GM23338 (cell line): ENCODE results near the gene VWA3B. TPM values are rescaled to one million over a fixed set of nuclear protein-coding genes. Genes with fewer than 3 reads are reported as not detected.

Experiments used
- ATAC-seq: fragments of 200-7000 bp; cut with Tn5 transposase; 3 replicates; pipeline ENCODE4 v1.9.1; 2020
- DNase-seq: peaks from one replicate; pipeline ENCODE4 v3.0.0-alpha.2; 2015; ENCODE audit warnings: low spot score
- H2AFZ ChIP-seq: fragments of 200-600 bp; sonication (generic); 2 replicates; pipeline ENCODE4 v1.8.0; 2016; ENCODE audit warnings: antibody characterized with exemption, mild to moderate bottlenecking, moderate library complexity
- H3F3A ChIP-seq: fragments of 200-600 bp; sonication (generic); replicated peaks from 2 replicates; pipeline ENCODE4 v1.8.0; 2017; ENCODE audit warnings: antibody characterized with exemption, mixed run types, low read depth
- H3K27ac ChIP-seq: fragments of 200-600 bp; sonication (generic); 2 replicates; pipeline ENCODE4 v1.6.1; 2016; ENCODE audit warnings: low read depth
- H3K27me3 ChIP-seq: fragments of 200-600 bp; sonication (generic); 2 replicates; pipeline ENCODE4 v1.8.0; 2016; ENCODE audit warnings: mild to moderate bottlenecking, mixed run types, moderate library complexity; ENCODE audit not compliant: insufficient read depth
- H3K36me3 ChIP-seq: fragments of 200-600 bp; sonication (generic); 2 replicates; pipeline ENCODE4 v1.8.0; 2016; ENCODE audit warnings: mild to moderate bottlenecking; ENCODE audit not compliant: insufficient read depth
- H3K4me1 ChIP-seq: fragments of 200-600 bp; sonication (generic); 2 replicates; pipeline ENCODE4 v1.8.0; 2016; ENCODE audit warnings: mild to moderate bottlenecking, moderate library complexity; ENCODE audit not compliant: insufficient read depth
- H3K4me2 ChIP-seq: fragments of 200-600 bp; sonication (generic); 2 replicates; pipeline ENCODE4 v1.7.1; 2017; ENCODE audit warnings: mixed run types
- H3K4me3 ChIP-seq: fragments of 200-600 bp; sonication (generic); 2 replicates; pipeline ENCODE4 v1.6.1; 2016; ENCODE audit warnings: mixed run types
- H3K79me2 ChIP-seq: fragments of 200-600 bp; sonication (generic); replicated peaks from 2 replicates; pipeline ENCODE4 v1.8.0; 2017; ENCODE audit warnings: mild to moderate bottlenecking; ENCODE audit not compliant: insufficient read depth
- H3K9me2 ChIP-seq: fragments of 200-600 bp; sonication (generic); 2 replicates; pipeline ENCODE4 v1.8.0; 2017; ENCODE audit not compliant: insufficient read depth
- H4K20me1 ChIP-seq: fragments of 200-600 bp; sonication (generic); replicated peaks from 2 replicates; pipeline ENCODE4 v1.8.0; 2017; ENCODE audit warnings: mild to moderate bottlenecking; ENCODE audit not compliant: insufficient read depth
- H3K27ac Mint-ChIP-seq: 2 replicates; pipeline ENCODE4 v1.8.0; 2020; ENCODE audit warnings: inconsistent platforms, mild to moderate bottlenecking, moderate library complexity, mixed read lengths
- H3K27me3 Mint-ChIP-seq: 3 replicates; pipeline ENCODE4 v1.8.0; 2022; ENCODE audit warnings: low read depth, mild to moderate bottlenecking, moderate library complexity, mixed read lengths, inconsistent platforms; ENCODE audit not compliant: insufficient read depth, poor library complexity
- H3K36me3 Mint-ChIP-seq: 3 replicates; pipeline ENCODE4 v1.8.0; 2021; ENCODE audit warnings: low read depth, mild to moderate bottlenecking, inconsistent platforms, moderate library complexity, mixed read lengths
- H3K4me1 Mint-ChIP-seq: 3 replicates; pipeline ENCODE4 v1.8.0; 2020; ENCODE audit warnings: mild to moderate bottlenecking, inconsistent platforms, mixed read lengths
- H3K4me3 Mint-ChIP-seq: 3 replicates; pipeline ENCODE4 v1.8.0; 2021; ENCODE audit warnings: moderate library complexity, mild to moderate bottlenecking, inconsistent platforms, mixed read lengths
- H3K9me3 Mint-ChIP-seq: 3 replicates; pipeline ENCODE4 v1.8.0; 2020; ENCODE audit warnings: moderate library complexity, mild to moderate bottlenecking, inconsistent platforms, mixed read lengths
- CREB1 ChIP-seq: fragments of 250-450 bp; sonication (Bioruptor Pico); IDR thresholded peaks from 2 replicates; pipeline ENCODE4 v1.5.0; 2020; ENCODE audit warnings: low read depth, mild to moderate bottlenecking, moderate library complexity
- ETS1 ChIP-seq: IDR thresholded peaks from 2 replicates; pipeline ENCODE4 v1.6.1; 2016; ENCODE audit warnings: antibody characterized with exemption
- EZH2 ChIP-seq: fragments of 200-600 bp; sonication (generic); IDR thresholded peaks from one replicate; pipeline ENCODE4 v1.8.0; 2017; ENCODE audit warnings: antibody characterized with exemption, mild to moderate bottlenecking, low read depth; ENCODE audit not compliant: unreplicated experiment
- EZH2phosphoT487 ChIP-seq: fragments of 200-600 bp; sonication (generic); IDR thresholded peaks from one replicate; pipeline ENCODE4 v1.8.1; 2018; ENCODE audit warnings: antibody characterized with exemption; ENCODE audit not compliant: unreplicated experiment
- JUNB ChIP-seq: IDR thresholded peaks from one replicate; pipeline ENCODE4 v1.6.1; 2016; ENCODE audit warnings: antibody characterized with exemption; ENCODE audit not compliant: unreplicated experiment
- NANOG ChIP-seq: IDR thresholded peaks from 2 replicates; pipeline ENCODE4 v1.6.1; 2016; ENCODE audit warnings: antibody characterized with exemption, borderline replicate concordance
- POLR2AphosphoS5 ChIP-seq: IDR thresholded peaks from 2 replicates; pipeline ENCODE4 v1.6.1; 2016; ENCODE audit warnings: antibody characterized with exemption, low read depth
- REST ChIP-seq: IDR thresholded peaks from one replicate; pipeline ENCODE4 v1.6.1; 2018; ENCODE audit warnings: antibody characterized with exemption; ENCODE audit not compliant: unreplicated experiment
- ZNF114 ChIP-seq: fragments of 250-450 bp; sonication (Bioruptor Pico); IDR thresholded peaks from 2 replicates; pipeline ENCODE4 v1.5.0; 2020; ENCODE audit warnings: mild to moderate bottlenecking, moderate library complexity
- polyA plus RNA-seq: library from polyadenylated mRNA; unstranded; fragments of >200 nt; fragmentation: Nextera tagmentation; extraction: Ambion mirVana; gene quantifications from 2 replicates; pipeline ENCODE4 v1.2.1, GENCODE V29; 2016
- total RNA-seq: library from RNA; depleted of rRNA; stranded (reverse); fragments of >200 nt; shearing (Covaris generic); gene quantifications from 2 replicates; pipeline ENCODE4 v1.2.3, GENCODE V29; 2014

Gene VWA3B
- total and polyA plus RNA-seq, 2 experiments from 2014 or later, result not detected

GRCh38 chr2:98242003-98242402 is 155.0 kb downstream of the VWA3B start:
- no peaks in the 10 kb centered on the region for H3K27me3 ChIP-seq
- H3K79me2 ChIP-seq, result no peaks in the 10 kb centered on the region
- TF ChIP-seq REST (no peak), ETS1 (no peak), NANOG (no peak)
- no peaks in the 10 kb centered on the region for H3K9me2 ChIP-seq
- H3K27ac ChIP-seq, result no peak overlapping the region
- Mint-ChIP-seq H3K27me3 (peaks cover 5% of the 10 kb centered on the region), H3K9me3 (peaks cover under 1% of the 10 kb centered on the region; the same call in 1 of the 3 replicates), H3K4me1 (peaks cover 2% of the 10 kb centered on the region; the same call in 1 of the 3 replicates), H3K4me3 (no peak overlapping the region), H3K36me3 (no peaks in the 10 kb centered on the region), H3K27ac (no peak overlapping the region)
- DNase-seq, result no peak
- no peaks in the 10 kb centered on the region for H3K36me3 ChIP-seq
- H2AFZ ChIP-seq, result no peak overlapping the region
- H3K4me1 ChIP-seq, result no peaks in the 10 kb centered on the region
- no peak for ATAC-seq
- H3K4me3 ChIP-seq, result no peak overlapping the region
- no peak overlapping the region for H3K4me2 ChIP-seq
- H4K20me1 ChIP-seq, result no peaks in the 10 kb centered on the region
- no peaks in the 10 kb centered on the region for H3F3A ChIP-seq

DNA sequence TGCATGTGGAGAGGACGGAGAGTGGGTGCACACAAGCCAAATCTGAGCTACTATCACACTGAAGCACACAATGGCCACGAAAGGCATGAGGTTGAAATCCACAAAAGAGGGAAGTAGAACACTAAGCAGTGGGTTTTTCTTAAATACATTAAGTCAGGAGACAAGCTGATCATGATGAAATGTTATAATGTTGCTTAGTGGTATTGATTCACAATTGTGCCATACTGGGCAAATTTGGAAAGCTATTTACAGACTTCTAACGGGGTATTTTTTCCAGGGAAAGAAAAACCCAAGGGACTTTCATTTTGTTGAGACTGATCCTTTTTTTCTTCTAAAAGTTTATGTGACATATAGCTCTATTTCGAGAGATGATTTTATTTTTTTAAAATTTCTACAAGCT is 158.5 kb downstream of the VWA3B start:
- H3K27me3 Mint-ChIP-seq, result peaks cover 3% of the 10 kb centered on the region
- TF ChIP-seq POLR2AphosphoS5 (no peak), ZNF114 (CRISPR knock-in tag) (no peak), EZH2 (no peak), ETS1 (no peak), EZH2phosphoT487 (no peak), REST (no peak), JUNB (no peak), CREB1 (CRISPR knock-in tag) (no peak)

More for the DNA sequence above, 158.5 kb downstream of the VWA3B start:
- DNase-seq, result no peak
- no peak for ATAC-seq
- Mint-ChIP-seq H3K36me3 (peaks cover 9% of the 10 kb centered on the region; the same call in 1 of the 3 replicates), H3K4me3 (no peak overlapping the region), H3K4me1 (no peaks in the 10 kb centered on the region), H3K27ac (no peak overlapping the region), H3K9me3 (peaks cover 15% of the 10 kb centered on the region)
- no peak overlapping the region for H3K27ac ChIP-seq
- no peaks in the 10 kb centered on the region for H3K79me2 ChIP-seq
- no peak overlapping the region for H3K4me3 ChIP-seq
- no peaks in the 10 kb centered on the region for H3K4me1 ChIP-seq
- peaks cover 9% of the 10 kb centered on the region; the same call in 1 of the 2 replicates for H3K36me3 ChIP-seq
- H3K4me2 ChIP-seq, result no peak overlapping the region
- no peaks in the 10 kb centered on the region for H3F3A ChIP-seq
- H4K20me1 ChIP-seq, result no peaks in the 10 kb centered on the region
- no peaks in the 10 kb centered on the region for H3K27me3 ChIP-seq
- H3K9me2 ChIP-seq, result peaks cover 5% of the 10 kb centered on the region; the same call in 1 of the 2 replicates
- 0 out of 2 replicates have a peak overlapping the region, but pooled peaks have one; percentile 48 for H2AFZ ChIP-seq
